ENCODE measurements around the gene B4GALT5. TPM values are rescaled to one million over a fixed set of nuclear protein-coding genes. Genes with fewer than 3 reads are reported as not detected.

Gene B4GALT5
- polyA plus RNA-seq, 1 of the 3 experiments (the other 2 are of a cell fraction) = 35.1 TPM

DNA sequence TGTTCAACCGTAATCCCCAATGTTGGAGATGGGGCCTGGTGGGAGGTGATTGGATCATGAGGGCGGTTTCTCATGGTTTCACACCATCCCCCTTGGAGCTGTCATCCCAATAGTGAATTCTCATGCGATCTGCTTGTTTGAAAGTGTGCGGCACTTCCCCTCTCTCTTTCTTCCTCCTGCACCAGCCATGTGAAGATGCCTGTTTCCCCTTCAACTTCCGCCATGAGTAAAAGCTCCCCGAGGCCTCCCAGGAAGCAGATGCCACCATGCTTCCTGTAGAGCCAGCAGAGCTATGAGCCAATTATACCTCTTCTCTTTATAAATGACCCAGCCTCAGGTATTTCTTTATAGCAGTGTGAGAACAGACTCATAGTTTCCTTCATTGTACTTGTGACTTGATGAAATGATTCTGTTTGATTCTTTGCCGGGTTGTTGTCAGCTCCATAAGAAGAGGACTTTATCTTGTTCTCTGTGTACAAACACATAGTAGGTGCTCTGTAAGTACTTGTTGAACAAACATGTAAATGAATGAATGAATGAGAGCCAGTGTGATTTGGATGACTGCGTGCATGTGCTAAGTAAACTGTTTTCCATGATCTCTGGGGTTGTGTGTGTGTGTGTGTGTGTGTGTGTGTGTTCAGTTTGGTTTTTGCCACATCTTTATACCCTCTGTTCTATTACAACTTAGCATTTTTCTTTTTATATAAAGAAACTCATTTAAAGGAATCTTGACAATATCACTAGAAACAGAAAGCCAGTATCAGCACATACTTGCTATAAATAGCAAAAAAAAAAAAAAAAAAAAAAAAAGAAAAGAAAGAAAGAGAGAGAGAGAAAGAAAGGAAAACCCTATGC lies 123.3 kb downstream of the B4GALT5 start:
- Histone ChIP-seq H3K9me3 (no peaks in the 10 kb centered on the region), H3K9ac (no peak overlapping the region), H3K9me2 (no peaks in the 10 kb centered on the region), H3K4me3 (ENCODE audit: low read depth in 2 of 2, low read length in 1 of 2) (no peak overlapping the region), H3K27me3 (ENCODE audit: insufficient read depth) (no peaks in the 10 kb centered on the region), H3K27ac (ENCODE audit: low read depth in 2 of 2, low read length in 1 of 2) (no peak overlapping the region), H3K79me2 (ENCODE audit: insufficient read depth) (no peaks in the 10 kb centered on the region), H4K20me1 (ENCODE audit: insufficient read depth) (no peaks in the 10 kb centered on the region), H3F3A (replicated peaks; ENCODE audit: insufficient read depth) (peaks cover 4% of the 10 kb centered on the region), H2AFZ (ENCODE audit: low read depth) (no peak overlapping the region), H3K4me2 (no peak overlapping the region), H3K4me1 (ENCODE audit: control insufficient read depth in 1 of 2, insufficient read depth in 2 of 2, low read depth in 1 of 2, low read length in 1 of 2) (no peaks in the 10 kb centered on the region; a peak in 2 of 4 replicates), H3K36me3 (replicated peaks in 1 of 2; ENCODE audit: control insufficient read depth in 1 of 2, insufficient read depth in 2 of 2, low read length in 1 of 2) (no peaks in the 10 kb centered on the region)
- CTCF ChIA-PET = interaction anchor here (1.6 to 3.2 kb wide), 2 partner anchors 18 to 48 kb away, joined by 4 to 18 read pairs; no protein-coding TSS in a partner anchor
- DNase-seq = no peak
- WGBS (ENCODE audit: low lambda C conversion rate) = 91% methylated on average over 8 of the region's 8 CpGs
- POLR2A ChIA-PET = no interaction called here
- TF ChIP-seq TEAD4 (IDR thresholded peaks at IDR 0.05; ENCODE audit: borderline replicate concordance, insufficient read depth) (no peak), RFX5 (IDR thresholded peaks at IDR 0.05; ENCODE audit: low read length) (no peak), NFIC (IDR thresholded peaks at IDR 0.05; ENCODE audit: borderline replicate concordance) (no peak), MEF2A (IDR thresholded peaks at IDR 0.05; ENCODE audit: borderline replicate concordance, low read depth) (no peak), FOXM1 (IDR thresholded peaks at IDR 0.05; ENCODE audit: low read depth) (no peak), SIN3A (IDR thresholded peaks at IDR 0.05; ENCODE audit: borderline replicate concordance, low read depth, low read length) (no peak), GATA2 (CRISPR knock-in tag; IDR thresholded peaks at IDR 0.05) (no peak), TAF1 (IDR thresholded peaks at IDR 0.05; ENCODE audit: borderline replicate concordance, low read depth, low read length) (no peak), YY1 (IDR thresholded peaks at IDR 0.05; ENCODE audit: low read depth) (no peak), ELF1 (IDR thresholded peaks at IDR 0.05) (no peak)
- TF ChIP-seq, protein P1, sequence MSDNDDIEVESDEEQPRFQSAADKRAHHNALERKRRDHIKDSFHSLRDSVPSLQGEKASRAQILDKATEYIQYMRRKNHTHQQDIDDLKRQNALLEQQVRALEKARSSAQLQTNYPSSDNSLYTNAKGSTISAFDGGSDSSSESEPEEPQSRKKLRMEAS (IDR thresholded peaks at IDR 0.05; ENCODE audit: low read depth) = no peak
- TF ChIP-seq, protein P2, sequence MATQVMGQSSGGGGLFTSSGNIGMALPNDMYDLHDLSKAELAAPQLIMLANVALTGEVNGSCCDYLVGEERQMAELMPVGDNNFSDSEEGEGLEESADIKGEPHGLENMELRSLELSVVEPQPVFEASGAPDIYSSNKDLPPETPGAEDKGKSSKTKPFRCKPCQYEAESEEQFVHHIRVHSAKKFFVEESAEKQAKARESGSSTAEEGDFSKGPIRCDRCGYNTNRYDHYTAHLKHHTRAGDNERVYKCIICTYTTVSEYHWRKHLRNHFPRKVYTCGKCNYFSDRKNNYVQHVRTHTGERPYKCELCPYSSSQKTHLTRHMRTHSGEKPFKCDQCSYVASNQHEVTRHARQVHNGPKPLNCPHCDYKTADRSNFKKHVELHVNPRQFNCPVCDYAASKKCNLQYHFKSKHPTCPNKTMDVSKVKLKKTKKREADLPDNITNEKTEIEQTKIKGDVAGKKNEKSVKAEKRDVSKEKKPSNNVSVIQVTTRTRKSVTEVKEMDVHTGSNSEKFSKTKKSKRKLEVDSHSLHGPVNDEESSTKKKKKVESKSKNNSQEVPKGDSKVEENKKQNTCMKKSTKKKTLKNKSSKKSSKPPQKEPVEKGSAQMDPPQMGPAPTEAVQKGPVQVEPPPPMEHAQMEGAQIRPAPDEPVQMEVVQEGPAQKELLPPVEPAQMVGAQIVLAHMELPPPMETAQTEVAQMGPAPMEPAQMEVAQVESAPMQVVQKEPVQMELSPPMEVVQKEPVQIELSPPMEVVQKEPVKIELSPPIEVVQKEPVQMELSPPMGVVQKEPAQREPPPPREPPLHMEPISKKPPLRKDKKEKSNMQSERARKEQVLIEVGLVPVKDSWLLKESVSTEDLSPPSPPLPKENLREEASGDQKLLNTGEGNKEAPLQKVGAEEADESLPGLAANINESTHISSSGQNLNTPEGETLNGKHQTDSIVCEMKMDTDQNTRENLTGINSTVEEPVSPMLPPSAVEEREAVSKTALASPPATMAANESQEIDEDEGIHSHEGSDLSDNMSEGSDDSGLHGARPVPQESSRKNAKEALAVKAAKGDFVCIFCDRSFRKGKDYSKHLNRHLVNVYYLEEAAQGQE (IDR thresholded peaks at IDR 0.05; ENCODE audit: low read depth, low read length) = no peak
- TF ChIP-seq, protein P3, sequence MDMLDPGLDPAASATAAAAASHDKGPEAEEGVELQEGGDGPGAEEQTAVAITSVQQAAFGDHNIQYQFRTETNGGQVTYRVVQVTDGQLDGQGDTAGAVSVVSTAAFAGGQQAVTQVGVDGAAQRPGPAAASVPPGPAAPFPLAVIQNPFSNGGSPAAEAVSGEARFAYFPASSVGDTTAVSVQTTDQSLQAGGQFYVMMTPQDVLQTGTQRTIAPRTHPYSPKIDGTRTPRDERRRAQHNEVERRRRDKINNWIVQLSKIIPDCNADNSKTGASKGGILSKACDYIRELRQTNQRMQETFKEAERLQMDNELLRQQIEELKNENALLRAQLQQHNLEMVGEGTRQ (IDR thresholded peaks at IDR 0.05; ENCODE audit: borderline replicate concordance, low read depth, low read length) = no peak
- TF ChIP-seq, protein P4, sequence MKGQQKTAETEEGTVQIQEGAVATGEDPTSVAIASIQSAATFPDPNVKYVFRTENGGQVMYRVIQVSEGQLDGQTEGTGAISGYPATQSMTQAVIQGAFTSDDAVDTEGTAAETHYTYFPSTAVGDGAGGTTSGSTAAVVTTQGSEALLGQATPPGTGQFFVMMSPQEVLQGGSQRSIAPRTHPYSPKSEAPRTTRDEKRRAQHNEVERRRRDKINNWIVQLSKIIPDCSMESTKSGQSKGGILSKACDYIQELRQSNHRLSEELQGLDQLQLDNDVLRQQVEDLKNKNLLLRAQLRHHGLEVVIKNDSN (IDR thresholded peaks at IDR 0.05; ENCODE audit: borderline replicate concordance, low read depth) = no peak

Measured in SK-N-SH (cell line).